GM12874 (cell line): ENCODE data around the gene MOCOS.

Experiments used
- CTCF ChIP-seq: IDR thresholded peaks from 2 replicates; pipeline ENCODE4 v1.5.1; 2011; ENCODE audit warnings: low read depth, mild to moderate bottlenecking, control low read depth, low read length, moderate library complexity; ENCODE audit not compliant: insufficient read depth

The MOCOS gene

GRCh38 chr18:36309436-36310391 lies 122.4 kb downstream of the MOCOS start:
- no peak for TF ChIP-seq CTCF

GRCh38 chr18:36311026-36311570 lies 123.8 kb downstream of the MOCOS start:
- TF ChIP-seq CTCF: no peak

- TF ChIP-seq CTCF: no peak
These were observed 125.6 kb downstream of the MOCOS start for GRCh38 chr18:36312806-36313395.

GRCh38 chr18:36314098-36314497 lies 126.8 kb downstream of the MOCOS start:
- TF ChIP-seq CTCF: no peak

GRCh38 chr18:36314754-36315153 lies 127.5 kb downstream of the MOCOS start:
- no peak for TF ChIP-seq CTCF

GRCh38 chr18:36315736-36316135 lies 128.4 kb downstream of the MOCOS start:
- TF ChIP-seq CTCF: no peak

GRCh38 chr18:36316246-36316645 lies 128.9 kb downstream of the MOCOS start:
- no peak for TF ChIP-seq CTCF
